ENCODE results near the gene SIM2. TPM values are rescaled to one million over a fixed set of nuclear protein-coding genes. Genes with fewer than 3 reads are reported as not detected.

SIM2 gene
- total and polyA plus RNA-seq, 2 experiments from 2014 or later = 0.16 to 0.49 TPM

DNA sequence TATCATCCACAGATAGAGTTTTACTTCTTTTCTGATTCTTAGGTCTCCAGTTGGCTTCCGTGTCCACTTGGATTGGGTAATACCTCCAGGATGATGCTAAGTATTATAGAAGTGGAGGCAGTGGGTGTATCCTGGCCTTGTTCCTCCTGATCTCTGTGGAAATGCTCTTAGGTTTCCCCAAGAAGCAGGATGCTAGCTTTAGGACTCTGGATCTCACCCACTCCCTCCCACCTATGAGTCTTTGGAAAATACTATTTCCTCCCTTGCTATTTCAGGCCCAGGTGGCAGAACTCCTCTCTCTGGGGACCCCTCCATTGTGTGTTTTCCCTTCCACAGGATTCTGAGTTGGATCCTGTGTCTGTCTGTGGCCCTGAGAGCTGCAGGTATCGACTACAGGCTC lies 86.7 kb downstream of the SIM2 start:
- no peak for ATAC-seq
- Histone ChIP-seq H3K36me3 (ENCODE audit: insufficient read depth) (no peaks in the 10 kb centered on the region), H3K79me2 (replicated peaks; ENCODE audit: insufficient read depth) (no peaks in the 10 kb centered on the region), H3K27me3 (ENCODE audit: insufficient read depth) (no peaks in the 10 kb centered on the region), H3K9me2 (ENCODE audit: insufficient read depth) (peaks cover 12% of the 10 kb centered on the region), H3K4me2 (no peak overlapping the region), H2AFZ (no peak overlapping the region), H3K4me3 (no peak overlapping the region), H4K20me1 (replicated peaks; ENCODE audit: insufficient read depth) (no peaks in the 10 kb centered on the region), H3F3A (replicated peaks; ENCODE audit: low read depth) (no peaks in the 10 kb centered on the region), H3K27ac (ENCODE audit: low read depth) (no peak overlapping the region), H3K4me1 (ENCODE audit: insufficient read depth) (peaks cover 11% of the 10 kb centered on the region; the same call in 1 of the 2 replicates)
- Mint-ChIP-seq H3K4me1 (peaks cover 10% of the 10 kb centered on the region), H3K27me3 (ENCODE audit: insufficient read depth, low read depth, poor library complexity) (peaks cover 7% of the 10 kb centered on the region), H3K36me3 (ENCODE audit: low read depth) (peaks cover 11% of the 10 kb centered on the region; the same call in 2 of the 3 replicates), H3K9me3 (peaks cover 14% of the 10 kb centered on the region), H3K4me3 (no peak overlapping the region), H3K27ac (no peak overlapping the region)
- DNase-seq (ENCODE audit: low spot score) = no peak
- TF ChIP-seq, protein P1, sequence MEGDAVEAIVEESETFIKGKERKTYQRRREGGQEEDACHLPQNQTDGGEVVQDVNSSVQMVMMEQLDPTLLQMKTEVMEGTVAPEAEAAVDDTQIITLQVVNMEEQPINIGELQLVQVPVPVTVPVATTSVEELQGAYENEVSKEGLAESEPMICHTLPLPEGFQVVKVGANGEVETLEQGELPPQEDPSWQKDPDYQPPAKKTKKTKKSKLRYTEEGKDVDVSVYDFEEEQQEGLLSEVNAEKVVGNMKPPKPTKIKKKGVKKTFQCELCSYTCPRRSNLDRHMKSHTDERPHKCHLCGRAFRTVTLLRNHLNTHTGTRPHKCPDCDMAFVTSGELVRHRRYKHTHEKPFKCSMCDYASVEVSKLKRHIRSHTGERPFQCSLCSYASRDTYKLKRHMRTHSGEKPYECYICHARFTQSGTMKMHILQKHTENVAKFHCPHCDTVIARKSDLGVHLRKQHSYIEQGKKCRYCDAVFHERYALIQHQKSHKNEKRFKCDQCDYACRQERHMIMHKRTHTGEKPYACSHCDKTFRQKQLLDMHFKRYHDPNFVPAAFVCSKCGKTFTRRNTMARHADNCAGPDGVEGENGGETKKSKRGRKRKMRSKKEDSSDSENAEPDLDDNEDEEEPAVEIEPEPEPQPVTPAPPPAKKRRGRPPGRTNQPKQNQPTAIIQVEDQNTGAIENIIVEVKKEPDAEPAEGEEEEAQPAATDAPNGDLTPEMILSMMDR (conservative IDR thresholded peaks at IDR 0.05; ENCODE audit: low read depth in 2 of 2) = no peak
- TF ChIP-seq, protein P2, sequence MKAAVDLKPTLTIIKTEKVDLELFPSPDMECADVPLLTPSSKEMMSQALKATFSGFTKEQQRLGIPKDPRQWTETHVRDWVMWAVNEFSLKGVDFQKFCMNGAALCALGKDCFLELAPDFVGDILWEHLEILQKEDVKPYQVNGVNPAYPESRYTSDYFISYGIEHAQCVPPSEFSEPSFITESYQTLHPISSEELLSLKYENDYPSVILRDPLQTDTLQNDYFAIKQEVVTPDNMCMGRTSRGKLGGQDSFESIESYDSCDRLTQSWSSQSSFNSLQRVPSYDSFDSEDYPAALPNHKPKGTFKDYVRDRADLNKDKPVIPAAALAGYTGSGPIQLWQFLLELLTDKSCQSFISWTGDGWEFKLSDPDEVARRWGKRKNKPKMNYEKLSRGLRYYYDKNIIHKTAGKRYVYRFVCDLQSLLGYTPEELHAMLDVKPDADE (IDR thresholded peaks at IDR 0.05) = no peak
- no peak for TF ChIP-seq STAT1 (IDR thresholded peaks at IDR 0.05; ENCODE audit: unreplicated experiment)
- TF ChIP-seq, protein P3, sequence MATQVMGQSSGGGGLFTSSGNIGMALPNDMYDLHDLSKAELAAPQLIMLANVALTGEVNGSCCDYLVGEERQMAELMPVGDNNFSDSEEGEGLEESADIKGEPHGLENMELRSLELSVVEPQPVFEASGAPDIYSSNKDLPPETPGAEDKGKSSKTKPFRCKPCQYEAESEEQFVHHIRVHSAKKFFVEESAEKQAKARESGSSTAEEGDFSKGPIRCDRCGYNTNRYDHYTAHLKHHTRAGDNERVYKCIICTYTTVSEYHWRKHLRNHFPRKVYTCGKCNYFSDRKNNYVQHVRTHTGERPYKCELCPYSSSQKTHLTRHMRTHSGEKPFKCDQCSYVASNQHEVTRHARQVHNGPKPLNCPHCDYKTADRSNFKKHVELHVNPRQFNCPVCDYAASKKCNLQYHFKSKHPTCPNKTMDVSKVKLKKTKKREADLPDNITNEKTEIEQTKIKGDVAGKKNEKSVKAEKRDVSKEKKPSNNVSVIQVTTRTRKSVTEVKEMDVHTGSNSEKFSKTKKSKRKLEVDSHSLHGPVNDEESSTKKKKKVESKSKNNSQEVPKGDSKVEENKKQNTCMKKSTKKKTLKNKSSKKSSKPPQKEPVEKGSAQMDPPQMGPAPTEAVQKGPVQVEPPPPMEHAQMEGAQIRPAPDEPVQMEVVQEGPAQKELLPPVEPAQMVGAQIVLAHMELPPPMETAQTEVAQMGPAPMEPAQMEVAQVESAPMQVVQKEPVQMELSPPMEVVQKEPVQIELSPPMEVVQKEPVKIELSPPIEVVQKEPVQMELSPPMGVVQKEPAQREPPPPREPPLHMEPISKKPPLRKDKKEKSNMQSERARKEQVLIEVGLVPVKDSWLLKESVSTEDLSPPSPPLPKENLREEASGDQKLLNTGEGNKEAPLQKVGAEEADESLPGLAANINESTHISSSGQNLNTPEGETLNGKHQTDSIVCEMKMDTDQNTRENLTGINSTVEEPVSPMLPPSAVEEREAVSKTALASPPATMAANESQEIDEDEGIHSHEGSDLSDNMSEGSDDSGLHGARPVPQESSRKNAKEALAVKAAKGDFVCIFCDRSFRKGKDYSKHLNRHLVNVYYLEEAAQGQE (IDR thresholded peaks at IDR 0.05; ENCODE audit: unreplicated experiment) = no peak
- no peak for TF ChIP-seq CREB1 (CRISPR knock-in tag; IDR thresholded peaks at IDR 0.05; ENCODE audit: low read depth)
- no peak for TF ChIP-seq POLR2AphosphoS5 (IDR thresholded peaks at IDR 0.05; ENCODE audit: low read depth)
- TF ChIP-seq ZNF331 (CRISPR knock-in tag; IDR thresholded peaks at IDR 0.05; ENCODE audit: low read depth) = no peak
- TF ChIP-seq EZH2 (IDR thresholded peaks at IDR 0.05; ENCODE audit: low read depth, unreplicated experiment) = no peak
- no peak for TF ChIP-seq ZNF114 (CRISPR knock-in tag; IDR thresholded peaks at IDR 0.05)
- TF ChIP-seq EZH2phosphoT487 (IDR thresholded peaks at IDR 0.05; ENCODE audit: unreplicated experiment) = no peak
- TF ChIP-seq, protein P4, sequence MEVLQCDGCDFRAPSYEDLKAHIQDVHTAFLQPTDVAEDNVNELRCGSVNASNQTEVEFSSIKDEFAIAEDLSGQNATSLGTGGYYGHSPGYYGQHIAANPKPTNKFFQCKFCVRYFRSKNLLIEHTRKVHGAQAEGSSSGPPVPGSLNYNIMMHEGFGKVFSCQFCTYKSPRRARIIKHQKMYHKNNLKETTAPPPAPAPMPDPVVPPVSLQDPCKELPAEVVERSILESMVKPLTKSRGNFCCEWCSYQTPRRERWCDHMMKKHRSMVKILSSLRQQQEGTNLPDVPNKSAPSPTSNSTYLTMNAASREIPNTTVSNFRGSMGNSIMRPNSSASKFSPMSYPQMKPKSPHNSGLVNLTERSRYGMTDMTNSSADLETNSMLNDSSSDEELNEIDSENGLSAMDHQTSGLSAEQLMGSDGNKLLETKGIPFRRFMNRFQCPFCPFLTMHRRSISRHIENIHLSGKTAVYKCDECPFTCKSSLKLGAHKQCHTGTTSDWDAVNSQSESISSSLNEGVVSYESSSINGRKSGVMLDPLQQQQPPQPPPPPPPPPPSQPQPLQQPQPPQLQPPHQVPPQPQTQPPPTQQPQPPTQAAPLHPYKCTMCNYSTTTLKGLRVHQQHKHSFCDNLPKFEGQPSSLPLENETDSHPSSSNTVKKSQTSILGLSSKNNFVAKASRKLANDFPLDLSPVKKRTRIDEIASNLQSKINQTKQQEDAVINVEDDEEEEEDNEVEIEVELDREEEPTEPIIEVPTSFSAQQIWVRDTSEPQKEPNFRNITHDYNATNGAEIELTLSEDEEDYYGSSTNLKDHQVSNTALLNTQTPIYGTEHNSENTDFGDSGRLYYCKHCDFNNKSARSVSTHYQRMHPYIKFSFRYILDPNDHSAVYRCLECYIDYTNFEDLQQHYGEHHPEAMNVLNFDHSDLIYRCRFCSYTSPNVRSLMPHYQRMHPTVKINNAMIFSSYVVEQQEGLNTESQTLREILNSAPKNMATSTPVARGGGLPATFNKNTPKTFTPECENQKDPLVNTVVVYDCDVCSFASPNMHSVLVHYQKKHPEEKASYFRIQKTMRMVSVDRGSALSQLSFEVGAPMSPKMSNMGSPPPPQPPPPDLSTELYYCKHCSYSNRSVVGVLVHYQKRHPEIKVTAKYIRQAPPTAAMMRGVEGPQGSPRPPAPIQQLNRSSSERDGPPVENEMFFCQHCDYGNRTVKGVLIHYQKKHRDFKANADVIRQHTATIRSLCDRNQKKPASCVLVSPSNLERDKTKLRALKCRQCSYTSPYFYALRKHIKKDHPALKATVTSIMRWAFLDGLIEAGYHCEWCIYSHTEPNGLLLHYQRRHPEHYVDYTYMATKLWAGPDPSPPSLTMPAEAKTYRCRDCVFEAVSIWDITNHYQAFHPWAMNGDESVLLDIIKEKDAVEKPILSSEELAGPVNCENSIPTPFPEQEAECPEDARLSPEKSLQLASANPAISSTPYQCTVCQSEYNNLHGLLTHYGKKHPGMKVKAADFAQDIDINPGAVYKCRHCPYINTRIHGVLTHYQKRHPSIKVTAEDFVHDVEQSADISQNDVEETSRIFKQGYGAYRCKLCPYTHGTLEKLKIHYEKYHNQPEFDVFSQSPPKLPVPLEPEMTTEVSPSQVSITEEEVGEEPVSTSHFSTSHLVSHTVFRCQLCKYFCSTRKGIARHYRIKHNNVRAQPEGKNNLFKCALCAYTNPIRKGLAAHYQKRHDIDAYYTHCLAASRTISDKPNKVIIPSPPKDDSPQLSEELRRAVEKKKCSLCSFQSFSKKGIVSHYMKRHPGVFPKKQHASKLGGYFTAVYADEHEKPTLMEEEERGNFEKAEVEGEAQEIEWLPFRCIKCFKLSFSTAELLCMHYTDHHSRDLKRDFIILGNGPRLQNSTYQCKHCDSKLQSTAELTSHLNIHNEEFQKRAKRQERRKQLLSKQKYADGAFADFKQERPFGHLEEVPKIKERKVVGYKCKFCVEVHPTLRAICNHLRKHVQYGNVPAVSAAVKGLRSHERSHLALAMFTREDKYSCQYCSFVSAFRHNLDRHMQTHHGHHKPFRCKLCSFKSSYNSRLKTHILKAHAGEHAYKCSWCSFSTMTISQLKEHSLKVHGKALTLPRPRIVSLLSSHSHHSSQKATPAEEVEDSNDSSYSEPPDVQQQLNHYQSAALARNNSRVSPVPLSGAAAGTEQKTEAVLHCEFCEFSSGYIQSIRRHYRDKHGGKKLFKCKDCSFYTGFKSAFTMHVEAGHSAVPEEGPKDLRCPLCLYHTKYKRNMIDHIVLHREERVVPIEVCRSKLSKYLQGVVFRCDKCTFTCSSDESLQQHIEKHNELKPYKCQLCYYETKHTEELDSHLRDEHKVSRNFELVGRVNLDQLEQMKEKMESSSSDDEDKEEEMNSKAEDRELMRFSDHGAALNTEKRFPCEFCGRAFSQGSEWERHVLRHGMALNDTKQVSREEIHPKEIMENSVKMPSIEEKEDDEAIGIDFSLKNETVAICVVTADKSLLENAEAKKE (CRISPR knock-in tag; IDR thresholded peaks at IDR 0.05) = no peak
- TF ChIP-seq JUNB (IDR thresholded peaks at IDR 0.05; ENCODE audit: unreplicated experiment) = no peak
- TF ChIP-seq NANOG (IDR thresholded peaks at IDR 0.05; ENCODE audit: borderline replicate concordance) = no peak
